GM12874 (cell line): ENCODE results near the gene ZNF695.

Source experiments
- CTCF ChIP-seq: IDR thresholded peaks from 2 replicates; pipeline ENCODE4 v1.5.1; 2011; ENCODE audit warnings: low read depth, mild to moderate bottlenecking, control low read depth, low read length, moderate library complexity; ENCODE audit not compliant: insufficient read depth

The ZNF695 gene

GRCh38 chr1:246949956-246950355 is 57.9 kb downstream of the ZNF695 start:
- no peak for TF ChIP-seq CTCF

DNA sequence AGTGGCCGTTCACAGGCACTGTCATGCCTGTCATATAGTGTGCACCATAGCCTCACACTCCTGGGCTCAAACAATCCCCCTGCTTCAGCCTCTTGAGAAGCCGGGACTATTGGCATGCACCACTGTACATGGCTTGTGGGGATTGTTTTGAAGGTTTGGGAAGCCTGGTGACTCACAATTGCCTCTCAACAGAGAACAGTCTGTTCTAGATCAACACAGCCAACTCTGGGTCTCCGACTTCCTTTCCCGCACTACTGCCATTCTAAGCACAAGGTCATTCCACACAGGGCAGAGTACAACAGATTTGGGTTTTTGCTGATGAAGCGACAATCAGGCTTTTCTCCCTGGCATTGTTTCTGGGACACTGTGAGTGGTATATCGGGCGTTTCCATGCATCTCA is 60.6 kb downstream of the ZNF695 start:
- no peak for TF ChIP-seq CTCF

GRCh38 chr1:246946366-246946765 is 61.5 kb downstream of the ZNF695 start:
- TF ChIP-seq CTCF: no peak
